Fibroblast of lung (primary cell): ENCODE data around the gene SLC23A2. TPM values are rescaled to one million over a fixed set of nuclear protein-coding genes. Genes with fewer than 3 reads are reported as not detected.
A peak's percentile ranks its signal among the peaks of the same experiment; 100 is the strongest.
"Not testable (repeated sequence)": the region's sequence is repeated elsewhere in the genome, so short reads cannot be mapped to it uniquely, and the experiment has no call there.

Source experiments
- DNase-seq, 2 donors: peaks; one replicate each; pipeline versions ENCODE4 v3.0.0 to v3.0.0-alpha.2; 2010; ENCODE audit warnings: low read depth in 2 of 2
- H2AFZ ChIP-seq: 2 replicates; pipeline ENCODE4 v1.5.1; 2012; ENCODE audit warnings: low read length, control low read depth, inconsistent platforms
- H3K27ac ChIP-seq: 2 replicates; pipeline ENCODE4 v1.5.1; 2011; ENCODE audit warnings: low read length, control low read depth; ENCODE audit not compliant: insufficient read depth
- H3K27me3 ChIP-seq: 2 replicates; pipeline ENCODE4 v1.5.1; 2011; ENCODE audit warnings: mild to moderate bottlenecking, low read length; ENCODE audit not compliant: control insufficient read depth, insufficient read depth
- H3K36me3 ChIP-seq: 2 replicates; pipeline ENCODE4 v1.5.1; 2011; ENCODE audit warnings: low read length; ENCODE audit not compliant: control insufficient read depth, insufficient read depth
- H3K4me1 ChIP-seq: 2 replicates; pipeline ENCODE4 v1.5.1; 2011; ENCODE audit warnings: low read length; ENCODE audit not compliant: control insufficient read depth, insufficient read depth; ENCODE audit errors: extremely low read depth
- H3K4me2 ChIP-seq: 2 replicates; pipeline ENCODE4 v1.5.1; 2011; ENCODE audit warnings: low read length, control low read depth; ENCODE audit not compliant: insufficient read depth; ENCODE audit errors: extremely low read depth
- H3K4me3 ChIP-seq, 4 experiments: fragments of 200-600 bp in 1 of 4; sonication (generic) in 1 of 4; replicated peaks in 1 of 4; 2 replicates each; pipeline ENCODE4 v1.5.1; 2011 to 2016; ENCODE audit warnings: low read length in 4 of 4, low read depth in 3 of 4, mild to moderate bottlenecking in 3 of 4, control low read depth in 2 of 4, inconsistent platforms in 1 of 4, mixed read lengths in 1 of 4; ENCODE audit not compliant: insufficient read depth in 1 of 4; ENCODE audit errors: control extremely low read depth in 1 of 4
- H3K79me2 ChIP-seq: 2 replicates; pipeline ENCODE4 v1.5.1; 2012; ENCODE audit warnings: mild to moderate bottlenecking, low read length, inconsistent platforms; ENCODE audit not compliant: control insufficient read depth, insufficient read depth
- H3K9ac ChIP-seq: 2 replicates; pipeline ENCODE4 v1.5.1; 2011; ENCODE audit warnings: mild to moderate bottlenecking, low read length, control low read depth; ENCODE audit not compliant: insufficient read depth
- H3K9me3 ChIP-seq: 2 replicates; pipeline ENCODE4 v1.5.1; 2012; ENCODE audit warnings: low read depth, low read length; ENCODE audit not compliant: control insufficient read depth, insufficient read depth
- H4K20me1 ChIP-seq: 2 replicates; pipeline ENCODE4 v1.5.1; 2011; ENCODE audit warnings: low read length; ENCODE audit not compliant: control insufficient read depth, insufficient read depth; ENCODE audit errors: extremely low read depth
- EZH2 ChIP-seq: IDR thresholded peaks from 2 replicates; pipeline ENCODE4 v1.5.1; 2012; ENCODE audit warnings: low read length, control low read depth, mild to moderate bottlenecking; ENCODE audit errors: missing control alignments
- polyA plus RNA-seq, 2 donors: library from polyadenylated mRNA; depleted of rRNA in 1 of 2; stranded (reverse) in 1 of 2; unstranded in 1 of 2; fragments of >200 nt; gene quantifications; 2 replicates each; pipeline ENCODE4 v1.2.1, GENCODE V29; 2011 to 2012; ENCODE audit warnings: missing spikeins in 1 of 2
- total RNA-seq: library from RNA; depleted of rRNA; stranded (reverse); fragments of >200 nt; gene quantifications from 2 replicates; pipeline ENCODE4 v1.2.1, GENCODE V29; 2014
- TF ChIP-seq, protein P1 (sequence below), 2 donors: IDR thresholded peaks in 1 of 2; conservative IDR thresholded peaks in 1 of 2; 1 replicate in 1 of 2; 2 replicates in 1 of 2; pipeline ENCODE4 v1.5.1; 2011 to 2012; ENCODE audit warnings: low read length in 2 of 2, control low read depth in 1 of 2, inconsistent platforms in 1 of 2, low read depth in 1 of 2, mild to moderate bottlenecking in 1 of 2

SLC23A2 gene
- total and polyA plus RNA-seq, 2 donors (not counting 1 experiment from before 2014, with no cell fraction given), result 12.1 to 17.5 TPM

- H3K79me2 ChIP-seq, result peaks cover 5% of the 10 kb centered on the region
- H3K9me3 ChIP-seq, result no peaks in the 10 kb centered on the region
- TF ChIP-seq, protein P1, sequence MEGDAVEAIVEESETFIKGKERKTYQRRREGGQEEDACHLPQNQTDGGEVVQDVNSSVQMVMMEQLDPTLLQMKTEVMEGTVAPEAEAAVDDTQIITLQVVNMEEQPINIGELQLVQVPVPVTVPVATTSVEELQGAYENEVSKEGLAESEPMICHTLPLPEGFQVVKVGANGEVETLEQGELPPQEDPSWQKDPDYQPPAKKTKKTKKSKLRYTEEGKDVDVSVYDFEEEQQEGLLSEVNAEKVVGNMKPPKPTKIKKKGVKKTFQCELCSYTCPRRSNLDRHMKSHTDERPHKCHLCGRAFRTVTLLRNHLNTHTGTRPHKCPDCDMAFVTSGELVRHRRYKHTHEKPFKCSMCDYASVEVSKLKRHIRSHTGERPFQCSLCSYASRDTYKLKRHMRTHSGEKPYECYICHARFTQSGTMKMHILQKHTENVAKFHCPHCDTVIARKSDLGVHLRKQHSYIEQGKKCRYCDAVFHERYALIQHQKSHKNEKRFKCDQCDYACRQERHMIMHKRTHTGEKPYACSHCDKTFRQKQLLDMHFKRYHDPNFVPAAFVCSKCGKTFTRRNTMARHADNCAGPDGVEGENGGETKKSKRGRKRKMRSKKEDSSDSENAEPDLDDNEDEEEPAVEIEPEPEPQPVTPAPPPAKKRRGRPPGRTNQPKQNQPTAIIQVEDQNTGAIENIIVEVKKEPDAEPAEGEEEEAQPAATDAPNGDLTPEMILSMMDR (conservative IDR thresholded peaks at IDR 0.05 in 1 of 2, IDR thresholded peaks at IDR 0.05 in 1 of 2; ENCODE audit: low read depth in 1 of 2, low read length in 2 of 2), result no peak
- no peak for TF ChIP-seq EZH2
- H3K27ac ChIP-seq, result no peak overlapping the region
- peaks cover 2% of the 10 kb centered on the region for H3K4me1 ChIP-seq
- no peaks in the 10 kb centered on the region for H3K27me3 ChIP-seq
- H4K20me1 ChIP-seq, result no peaks in the 10 kb centered on the region
- no peak overlapping the region for H3K9ac ChIP-seq
- H3K4me2 ChIP-seq, result no peak overlapping the region
- H3K36me3 ChIP-seq, result no peaks in the 10 kb centered on the region
- H3K4me3 ChIP-seq, result no peak overlapping the region
- no peak overlapping the region for H2AFZ ChIP-seq
- no peak for DNase-seq
Observed at GRCh38 chr20:4982281-4982680, 19.0 kb downstream of the SLC23A2 start.

DNA sequence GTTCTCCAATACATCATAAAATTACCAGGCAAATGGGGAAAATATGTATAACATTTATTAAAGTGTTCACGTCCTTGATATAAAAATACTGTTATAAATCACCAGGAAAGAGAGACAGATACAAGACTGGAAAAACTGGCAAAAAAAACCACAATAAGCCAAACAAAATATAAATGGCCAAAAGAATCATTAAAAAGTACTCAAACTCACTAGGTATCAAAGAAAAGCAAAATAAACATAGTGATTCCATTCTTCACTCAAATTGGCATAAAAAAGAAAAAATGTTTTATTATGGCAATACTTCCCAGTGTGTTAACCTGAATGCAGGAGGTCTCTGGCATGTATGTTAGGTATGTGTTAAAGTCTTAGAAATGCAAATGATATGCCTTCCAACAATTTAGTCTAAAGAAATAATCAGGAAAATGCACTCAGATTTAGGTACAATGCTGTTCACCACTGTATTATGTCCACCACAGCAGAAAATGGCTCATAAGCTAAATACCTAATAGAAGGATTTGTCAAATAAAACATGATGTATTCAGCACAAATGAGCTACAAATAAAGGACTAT is 21.4 kb downstream of the SLC23A2 start:
- no peak overlapping the region for H2AFZ ChIP-seq
- H3K9me3 ChIP-seq, result no peaks in the 10 kb centered on the region
- no peaks in the 10 kb centered on the region for H3K27me3 ChIP-seq
- no peak for DNase-seq
- H3K4me1 ChIP-seq, result peaks cover 2% of the 10 kb centered on the region
- H4K20me1 ChIP-seq, result no peaks in the 10 kb centered on the region
- H3K27ac ChIP-seq, result no peak overlapping the region
- H3K9ac ChIP-seq, result no peak overlapping the region
- H3K4me2 ChIP-seq, result no peak overlapping the region
- TF ChIP-seq EZH2, result no peak
- TF ChIP-seq, protein P1 (conservative IDR thresholded peaks at IDR 0.05 in 1 of 2, IDR thresholded peaks at IDR 0.05 in 1 of 2; ENCODE audit: low read depth in 1 of 2, low read length in 2 of 2), result no peak
- H3K79me2 ChIP-seq, result peaks cover 6% of the 10 kb centered on the region
- no peak overlapping the region for H3K4me3 ChIP-seq
- H3K36me3 ChIP-seq, result no peaks in the 10 kb centered on the region

DNA sequence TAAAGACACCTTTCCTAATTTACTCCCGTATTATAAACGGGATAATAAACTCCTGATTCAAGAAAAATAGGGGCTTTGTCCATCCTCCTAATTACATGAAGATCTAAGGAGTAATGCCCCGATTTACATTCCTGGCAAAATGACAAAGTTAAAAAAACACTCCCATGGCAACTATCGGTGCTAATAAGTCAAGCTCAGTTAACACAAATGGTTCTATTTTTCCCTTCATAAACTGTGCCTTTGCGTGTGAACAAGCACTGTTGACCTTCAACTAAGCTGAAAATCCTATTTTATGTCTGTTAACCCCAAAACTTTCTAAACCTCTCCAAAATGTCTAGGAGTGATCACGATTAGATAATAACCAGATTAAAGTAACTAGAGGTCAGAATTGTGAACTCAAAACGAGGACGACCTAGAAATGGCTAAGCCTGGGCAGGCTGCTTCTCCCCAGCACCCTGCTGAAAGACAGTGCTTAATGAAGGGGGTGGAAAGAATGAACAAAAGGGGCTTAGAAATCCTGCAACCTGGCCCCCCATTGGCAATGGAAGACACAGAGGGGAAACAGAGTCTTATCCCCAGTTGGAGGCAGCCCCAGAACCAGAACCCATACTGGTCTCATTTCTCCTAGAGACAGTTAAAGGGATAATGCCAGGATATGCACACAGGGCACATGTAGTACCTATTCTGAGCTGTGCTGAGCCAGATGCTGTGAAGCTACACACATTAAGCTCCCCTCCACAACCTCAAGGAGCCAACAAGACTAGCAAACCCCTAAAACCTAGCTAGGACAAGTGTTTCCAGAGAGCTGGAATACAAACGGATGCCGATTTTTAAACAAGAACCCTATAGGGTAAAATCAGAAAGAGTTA is 23.0 kb downstream of the SLC23A2 start:
- no peak overlapping the region for H3K4me3 ChIP-seq
- no peak overlapping the region for H3K27ac ChIP-seq
- no peak overlapping the region for H3K4me2 ChIP-seq
- no peak overlapping the region for H2AFZ ChIP-seq
- no peaks in the 10 kb centered on the region for H3K27me3 ChIP-seq
- H3K4me1 ChIP-seq, result peaks cover 4% of the 10 kb centered on the region
- peak in 1 of 2 donors; percentile 39 for DNase-seq
- no peak overlapping the region for H3K9ac ChIP-seq
- no peaks in the 10 kb centered on the region for H3K36me3 ChIP-seq
- H3K9me3 ChIP-seq, result no peaks in the 10 kb centered on the region
- no peaks in the 10 kb centered on the region for H4K20me1 ChIP-seq
- H3K79me2 ChIP-seq, result peaks cover 6% of the 10 kb centered on the region
- TF ChIP-seq EZH2, result no peak
- TF ChIP-seq, protein P1 (conservative IDR thresholded peaks at IDR 0.05 in 1 of 2, IDR thresholded peaks at IDR 0.05 in 1 of 2; ENCODE audit: low read depth in 1 of 2, low read length in 2 of 2), result no peak

DNA sequence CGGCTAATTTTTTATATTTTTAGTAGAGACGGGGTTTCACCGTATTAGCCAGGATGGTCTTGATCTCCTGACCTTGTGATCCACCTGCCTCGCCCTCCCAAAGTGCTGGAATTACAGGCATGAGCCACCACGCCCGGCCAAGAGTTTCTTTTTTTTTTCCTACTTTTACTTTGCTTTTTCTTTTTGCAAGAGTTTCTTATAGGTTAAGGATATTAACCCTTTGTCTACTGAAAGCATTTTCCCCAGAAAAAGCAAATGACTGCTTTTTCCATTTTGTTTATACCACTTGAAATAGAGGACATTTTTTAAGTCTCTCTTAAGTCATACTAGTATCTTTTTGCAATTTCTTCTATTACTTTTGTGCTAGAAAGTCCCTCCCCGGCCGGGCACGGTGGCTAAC is 25.3 kb downstream of the SLC23A2 start:
- not testable (repeated sequence) for H3K9ac ChIP-seq, H3K79me2 ChIP-seq, H4K20me1 ChIP-seq, H3K4me1 ChIP-seq, H3K9me3 ChIP-seq, H3K4me2 ChIP-seq, H3K4me3 ChIP-seq, H2AFZ ChIP-seq, H3K27me3 ChIP-seq, H3K36me3 ChIP-seq, H3K27ac ChIP-seq, DNase-seq
